Measurements from ENCODE around the gene ZC3H7A.

GRCh38 chr16:11740567-11740966 is 56.5 kb downstream of the ZC3H7A start:
- no peak for TF ChIP-seq CBX5 (IDR thresholded peaks at IDR 0.05; ENCODE audit: low read depth, low read length)
- TF ChIP-seq CTCF (IDR thresholded peaks at IDR 0.05; ENCODE audit: control extremely low read depth in 1 of 3, insufficient read depth in 1 of 3, low read depth in 1 of 3, low read length in 3 of 3) = no peak
- no peak for TF ChIP-seq CEBPB (IDR thresholded peaks at IDR 0.05; ENCODE audit: low read depth, low read length)
